Duodenal mucosa (tissue), 2 donors: ENCODE results near the gene SLC25A25.
A peak's percentile ranks its signal among the peaks of the same experiment; 100 is the strongest.
"Not testable (repeated sequence)": the region's sequence is repeated elsewhere in the genome, so short reads cannot be mapped to it uniquely, and the experiment has no call there.

Source experiments
- H3K27ac ChIP-seq: one replicate; pipeline ENCODE4 v1.7.0; 2013; ENCODE audit warnings: low read depth, low read length
- H3K27me3 ChIP-seq, 2 donors: one replicate each; pipeline ENCODE4 v1.7.0; 2013; ENCODE audit warnings: low read length in 2 of 2, control low read depth in 1 of 2; ENCODE audit not compliant: insufficient read depth in 2 of 2, control insufficient read depth in 1 of 2
- H3K36me3 ChIP-seq, 2 donors: one replicate each; pipeline ENCODE4 v1.7.0; 2013; ENCODE audit warnings: low read length in 2 of 2, control low read depth in 1 of 2; ENCODE audit not compliant: insufficient read depth in 2 of 2, control insufficient read depth in 1 of 2
- H3K4me1 ChIP-seq, 2 donors: one replicate each; pipeline ENCODE4 v1.7.0; 2013; ENCODE audit warnings: low read length in 2 of 2, control low read depth in 1 of 2; ENCODE audit not compliant: insufficient read depth in 2 of 2, control insufficient read depth in 1 of 2
- H3K4me3 ChIP-seq, 2 donors: one replicate each; pipeline ENCODE4 v1.7.0; 2013; ENCODE audit warnings: low read length in 2 of 2, low read depth in 1 of 2
- H3K9ac ChIP-seq, 2 donors: one replicate each; pipeline ENCODE4 v1.7.0; 2013; ENCODE audit warnings: low read length in 2 of 2, low read depth in 1 of 2
- H3K9me3 ChIP-seq, 2 donors: one replicate each; pipeline ENCODE4 v1.7.0; 2013; ENCODE audit warnings: low read length in 2 of 2, control low read depth in 1 of 2; ENCODE audit not compliant: control insufficient read depth in 1 of 2

The SLC25A25 gene

DNA sequence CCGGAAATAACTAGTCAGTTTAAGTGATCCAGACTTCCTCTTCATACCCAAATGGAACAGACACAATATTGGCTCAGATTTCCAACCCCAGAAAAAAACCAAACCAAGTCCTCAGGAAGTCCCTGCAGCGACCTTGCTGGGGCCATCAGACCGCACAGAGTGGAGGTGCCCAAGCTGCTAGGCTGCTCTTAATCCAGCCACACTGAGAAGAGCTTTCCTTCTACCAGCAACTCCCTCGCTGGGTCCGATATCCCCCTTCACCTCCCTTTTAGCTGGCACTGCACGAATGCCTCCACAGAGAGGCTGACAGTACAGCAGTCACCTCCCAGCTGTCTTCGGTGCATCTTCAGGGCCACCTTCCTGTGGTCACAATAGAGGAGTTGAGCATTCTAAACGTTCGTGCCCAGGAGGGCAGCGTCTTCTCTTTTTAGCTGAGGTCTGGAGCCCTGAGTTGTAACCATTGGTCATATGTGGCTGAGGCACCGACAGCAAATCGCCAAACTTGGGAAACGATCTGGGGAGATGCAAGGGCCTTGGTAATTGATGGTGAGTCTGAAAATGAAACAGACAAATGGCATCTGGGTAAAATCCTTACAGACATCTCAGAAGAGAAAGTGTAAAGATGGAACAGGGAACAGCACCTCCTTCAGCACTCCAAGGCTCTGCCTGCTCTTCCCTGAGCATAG is 6.6 kb upstream of the SLC25A25 start:
- H3K27ac ChIP-seq, result no peak overlapping the region
- peaks cover 18 to 19% of the 10 kb centered on the region in 2 donors for H3K4me1 ChIP-seq
- H3K4me3 ChIP-seq, result peak overlapping the region in 1 of 2 donors; percentile 28
- H3K27me3 ChIP-seq, result no peaks in the 10 kb centered on the region
- H3K36me3 ChIP-seq, result peaks cover 8 to 21% of the 10 kb centered on the region in 2 donors
- no peak overlapping the region for H3K9ac ChIP-seq
- no peaks in the 10 kb centered on the region for H3K9me3 ChIP-seq

DNA sequence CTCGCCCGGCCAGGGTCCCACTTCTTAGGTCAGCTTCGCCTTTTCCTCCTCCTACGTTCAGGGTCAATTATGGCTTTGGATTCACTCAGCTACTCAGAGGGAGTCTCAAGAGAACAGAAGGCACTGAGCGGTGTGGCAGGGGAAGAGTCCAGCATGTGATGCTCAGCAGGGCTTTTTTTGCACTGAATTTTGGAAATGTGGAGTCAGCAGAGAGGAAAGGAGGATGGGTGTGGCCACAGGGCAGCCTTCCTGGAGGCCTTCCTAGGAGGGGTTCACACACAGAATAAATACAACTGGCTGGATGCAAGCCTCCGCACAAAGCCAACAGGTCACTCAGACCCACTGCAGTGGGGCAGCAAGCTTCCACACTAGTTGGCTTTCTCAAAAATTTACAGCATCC is 5.8 kb upstream of the SLC25A25 start:
- Histone ChIP-seq H3K27ac (no peak overlapping the region), H3K9me3 (no peaks in the 10 kb centered on the region), H3K4me3 (no peak overlapping the region), H3K27me3 (no peaks in the 10 kb centered on the region), H3K9ac (no peak overlapping the region), H3K36me3 (peaks cover 8 to 21% of the 10 kb centered on the region in 2 donors), H3K4me1 (peaks cover 21 to 23% of the 10 kb centered on the region in 2 donors)

DNA sequence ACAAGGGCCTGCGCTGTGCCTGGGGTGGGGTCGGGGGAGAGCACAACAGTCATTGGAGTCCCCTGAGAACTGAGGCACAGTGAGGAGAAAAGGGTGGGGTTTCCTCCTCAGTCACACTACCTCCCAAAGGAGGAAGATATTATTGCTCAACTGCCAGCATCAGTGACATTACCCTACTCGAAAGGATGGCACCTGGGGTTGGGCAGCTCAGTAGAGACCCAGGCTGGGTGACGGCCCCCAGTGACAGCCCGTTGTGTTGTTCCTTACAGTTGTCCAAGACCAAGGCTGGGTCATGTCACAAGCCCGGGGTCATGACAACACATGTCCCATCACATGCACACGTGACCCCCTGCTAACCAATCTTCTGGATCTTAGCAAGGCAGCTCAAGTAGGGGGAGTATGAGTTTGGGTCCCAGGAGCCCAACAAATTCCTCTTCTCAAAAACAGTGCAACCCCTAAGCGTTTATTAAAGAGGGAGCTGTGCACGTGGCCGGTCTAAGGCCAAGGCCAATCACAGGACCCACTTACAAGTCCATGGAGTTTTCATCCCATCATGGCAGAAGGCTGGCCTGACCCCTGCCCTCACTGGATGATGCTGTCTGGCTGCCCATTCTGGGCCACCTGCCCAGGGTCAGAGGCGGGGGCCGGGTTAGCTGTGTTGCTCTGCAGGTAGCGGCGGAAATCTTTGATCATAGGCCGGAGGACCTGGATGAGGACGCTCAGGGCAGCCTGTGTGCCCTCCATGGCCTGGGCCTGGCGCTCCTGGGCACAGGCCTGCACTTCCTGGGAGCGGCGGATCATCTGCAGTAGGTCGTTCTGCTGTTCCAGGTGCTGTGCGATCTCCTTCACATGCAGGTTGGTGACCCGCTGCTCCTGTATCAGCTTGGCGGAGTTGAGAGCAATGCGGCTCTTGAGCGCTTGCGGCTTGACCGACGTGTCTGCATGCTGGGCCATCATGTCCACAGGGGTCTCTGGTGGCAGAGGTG is 4.9 kb upstream of the SLC25A25 start:
- Histone ChIP-seq H3K9me3 (no peaks in the 10 kb centered on the region), H3K27me3 (no peaks in the 10 kb centered on the region), H3K4me3 (no peak overlapping the region), H3K4me1 (peaks cover 19 to 23% of the 10 kb centered on the region in 2 donors), H3K27ac (no peak overlapping the region), H3K9ac (no peak overlapping the region), H3K36me3 (peaks cover 8 to 21% of the 10 kb centered on the region in 2 donors)

DNA sequence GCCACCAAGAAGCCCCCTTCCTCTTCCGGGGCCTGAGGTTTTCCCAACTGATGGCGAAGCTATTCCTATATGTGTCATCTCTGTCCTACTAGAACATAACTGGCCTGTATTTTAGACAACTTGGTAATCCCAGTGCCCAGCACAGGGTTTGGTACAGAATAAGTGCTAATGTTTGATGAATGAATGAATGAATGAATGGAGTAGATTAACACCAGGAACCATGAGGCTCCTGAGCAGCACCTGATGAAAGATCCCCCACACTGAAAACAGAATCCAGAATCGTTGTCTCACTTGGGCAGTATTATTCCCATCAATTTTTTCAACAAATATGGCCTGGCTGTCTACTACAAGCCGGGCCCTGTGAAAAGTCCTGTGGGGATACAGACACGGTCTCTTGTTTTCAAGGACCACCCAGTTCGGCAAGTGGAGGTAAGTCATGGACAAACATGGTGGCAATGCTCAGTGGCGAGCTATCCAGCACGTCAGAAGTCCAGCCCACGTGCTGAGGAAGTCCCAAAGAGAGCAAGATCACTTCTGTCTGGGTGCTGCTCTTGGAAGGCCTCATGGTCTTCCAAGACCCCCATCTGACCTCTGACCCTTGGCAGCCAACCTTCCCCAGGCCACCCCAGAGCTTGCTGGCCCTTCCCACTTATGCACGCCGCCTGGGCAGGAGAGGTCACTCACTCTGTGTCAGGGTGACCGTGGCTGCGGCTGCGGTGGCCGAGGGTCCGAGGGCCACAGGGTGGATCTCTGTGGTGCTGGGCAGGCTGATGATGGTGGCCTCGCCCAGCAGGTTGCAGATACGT is 1.9 kb upstream of the SLC25A25 start:
- peaks cover 8 to 21% of the 10 kb centered on the region in 2 donors for H3K36me3 ChIP-seq
- H3K9ac ChIP-seq, result peak overlapping the region; percentile 55 to 94
- H3K9me3 ChIP-seq, result no peaks in the 10 kb centered on the region
- H3K27ac ChIP-seq, result peak overlapping the region; percentile 75
- H3K4me3 ChIP-seq, result peak overlapping the region; percentile 75 to 83
- H3K4me1 ChIP-seq, result peaks cover 26 to 40% of the 10 kb centered on the region in 2 donors
- H3K27me3 ChIP-seq, result no peaks in the 10 kb centered on the region

DNA sequence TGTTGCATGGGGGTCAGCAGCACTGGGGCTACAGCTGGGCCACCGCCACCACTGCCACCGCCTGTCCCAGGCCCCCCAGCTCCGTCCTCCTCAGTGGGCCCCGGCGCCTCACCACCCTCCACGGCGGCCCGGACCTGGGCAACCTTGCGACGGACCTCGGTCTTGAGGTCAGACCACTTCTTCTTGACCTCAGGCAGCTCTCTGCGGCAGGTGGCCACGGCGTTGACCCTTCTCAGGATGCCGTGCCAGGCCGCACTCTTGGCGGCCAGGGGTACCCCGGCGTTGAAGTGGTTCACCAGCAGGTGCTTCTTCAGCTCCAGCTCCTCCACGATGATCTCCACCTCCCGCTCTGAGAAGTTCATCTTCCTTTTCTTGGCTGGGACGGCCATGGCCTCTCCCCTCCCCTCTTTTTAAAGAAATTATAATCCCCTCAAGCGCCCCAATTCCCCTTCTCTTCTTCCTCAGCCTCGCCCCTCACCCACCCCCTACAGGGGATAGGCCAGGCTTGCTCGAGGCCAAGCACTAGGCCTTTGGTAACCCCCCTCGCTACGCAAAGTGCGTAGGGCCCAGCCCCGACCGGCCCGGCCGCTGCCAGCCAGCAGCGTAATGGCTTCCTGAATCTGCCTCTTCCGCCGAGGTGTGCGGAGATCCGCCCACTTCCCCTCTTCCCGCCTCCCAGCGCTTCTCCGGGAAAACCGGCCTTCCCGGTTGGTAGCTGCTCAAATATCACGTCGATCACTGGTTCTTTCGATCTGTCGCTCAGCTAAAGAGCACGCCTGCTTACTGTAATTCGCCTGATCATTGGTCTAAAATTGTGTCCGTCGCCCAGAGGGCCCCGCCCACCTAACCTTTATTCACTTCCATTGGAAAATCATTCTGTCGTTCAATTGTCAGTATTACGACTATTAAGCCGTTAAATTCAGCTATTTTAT is 1.1 kb upstream of the SLC25A25 start, which contains the start of gene NAIF1:
NAIF1 (minus strand) TSS at position 608 of the 932 bp plus-strand sequence; CDS start at position 389, 219 bp downstream.
- Histone ChIP-seq H3K27ac (peak within 1 kb of the TSS; percentile 97), H3K4me1 (peaks cover 31 to 43% of the 10 kb centered on the region in 2 donors), H3K36me3 (peaks cover 8 to 17% of the 10 kb centered on the region in 2 donors), H3K27me3 (no peaks in the 10 kb centered on the region), H3K9ac (peak within 1 kb of the TSS; percentile 94 to 96), H3K9me3 (no peaks in the 10 kb centered on the region), H3K4me3 (peak within 1 kb of the TSS; percentile 92 to 93)

DNA sequence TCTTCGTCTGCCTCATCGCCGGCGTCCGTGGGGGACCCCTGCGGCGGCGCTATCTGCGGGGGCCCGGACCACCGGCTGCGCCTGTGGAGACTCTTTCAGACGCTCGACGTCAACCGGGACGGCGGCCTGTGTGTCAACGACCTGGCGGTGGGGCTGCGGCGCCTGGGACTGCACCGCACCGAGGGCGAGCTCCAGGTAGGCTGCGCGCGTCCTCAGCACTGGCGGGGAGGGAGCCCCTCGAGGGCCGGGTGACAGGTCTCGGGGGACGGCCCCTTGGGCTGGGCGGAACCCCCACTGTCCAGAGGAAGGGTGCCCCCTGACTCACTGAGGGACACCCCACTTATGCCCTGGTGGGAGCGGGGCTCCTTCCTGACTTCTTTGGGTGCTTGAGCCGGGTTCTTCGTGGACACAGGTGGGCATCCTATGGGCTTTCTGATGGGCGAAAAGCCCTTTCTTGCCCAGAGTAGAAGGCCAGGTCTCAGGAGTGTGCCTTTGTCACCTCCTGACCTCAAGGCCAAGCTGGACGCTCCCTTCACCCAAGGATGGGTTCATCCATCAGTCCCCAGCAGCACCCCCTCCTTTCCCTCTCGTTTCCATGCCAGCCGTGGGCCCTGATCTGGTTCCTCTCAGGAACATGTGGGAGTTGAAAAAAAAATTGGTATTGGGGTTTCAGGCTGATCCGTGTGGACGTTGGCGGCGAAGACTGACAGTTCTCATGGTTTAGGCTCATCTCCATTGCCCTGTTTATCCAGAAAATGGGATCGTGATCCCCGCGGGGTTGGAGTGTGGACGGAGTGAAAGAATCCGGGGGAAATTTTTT is 564 bp downstream of the SLC25A25 start:
- Histone ChIP-seq H3K9me3 (no peaks in the 10 kb centered on the region), H3K27ac (peak overlapping the region; percentile 78), H3K36me3 (peaks cover 0 to 2% of the 10 kb centered on the region in 2 donors), H3K9ac (peak overlapping the region; percentile 89 to 96), H3K4me1 (peaks cover 47 to 58% of the 10 kb centered on the region in 2 donors), H3K27me3 (no peaks in the 10 kb centered on the region), H3K4me3 (peak overlapping the region; percentile 86 to 93)

DNA sequence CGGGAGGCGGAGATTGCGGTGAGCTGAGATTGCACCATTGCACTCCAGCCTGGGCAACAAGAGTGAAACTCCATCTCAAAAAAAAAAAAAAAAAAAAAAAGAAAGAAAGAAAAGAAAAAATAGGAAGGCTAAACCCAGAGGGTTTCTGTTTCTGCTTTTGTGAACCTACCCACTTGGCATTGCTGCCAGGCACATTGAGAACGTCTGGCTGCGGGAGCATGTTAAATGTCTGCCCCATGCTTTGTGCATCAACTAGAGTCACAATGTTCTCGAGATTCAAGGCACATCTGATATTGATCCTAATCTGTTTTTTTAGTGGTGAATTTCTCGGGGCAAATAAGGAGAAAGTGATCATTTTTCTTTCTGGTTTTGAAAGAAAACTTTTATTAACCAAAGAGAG is 2.8 kb downstream of the SLC25A25 start:
- H3K27me3 ChIP-seq, result no peaks in the 10 kb centered on the region
- H3K36me3 ChIP-seq, result no peaks in the 10 kb centered on the region
- H3K4me1 ChIP-seq, result peaks cover 43 to 57% of the 10 kb centered on the region in 2 donors
- H3K9me3 ChIP-seq, result no peaks in the 10 kb centered on the region
- no peak overlapping the region for H3K9ac ChIP-seq
- no peak overlapping the region for H3K27ac ChIP-seq
- H3K4me3 ChIP-seq, result no peak overlapping the region

DNA sequence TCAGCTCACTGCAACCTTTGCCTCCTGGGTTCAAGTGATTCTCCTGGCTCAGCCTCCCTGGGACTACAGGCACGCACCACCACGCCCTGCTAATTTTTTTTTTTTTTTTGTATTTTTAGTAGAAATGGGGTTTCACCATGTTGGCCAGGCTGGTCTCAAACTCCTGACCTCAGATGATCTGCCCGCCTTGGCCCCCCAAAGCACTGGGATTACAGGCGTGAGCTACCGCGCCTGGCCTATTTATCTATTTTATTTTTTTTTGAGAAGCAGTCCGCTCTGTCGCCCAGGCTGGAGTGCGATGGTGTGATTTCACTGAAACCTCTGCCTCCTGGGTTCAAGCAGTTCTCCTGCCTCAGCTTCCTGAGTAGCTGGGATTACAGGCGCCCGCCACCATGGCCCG is 3.4 kb downstream of the SLC25A25 start:
- H3K4me3 ChIP-seq, H3K36me3 ChIP-seq, H3K9ac ChIP-seq, H3K27me3 ChIP-seq, H3K9me3 ChIP-seq: not testable (repeated sequence)
- Histone ChIP-seq H3K27ac (peak overlapping the region; percentile 69), H3K4me1 (peaks cover 37 to 51% of the 10 kb centered on the region in 2 donors)
